HepG2 (cell line): ENCODE data around the gene DDI2. TPM values are rescaled to one million over a fixed set of nuclear protein-coding genes. Genes with fewer than 3 reads are reported as not detected.

Experiments used
- AKAP8 ChIP-seq: sonication (generic); formaldehyde crosslinking; IDR thresholded peaks from 2 replicates; pipeline ENCODE4 v1.5.1; 2020; ENCODE audit warnings: mild to moderate bottlenecking, missing genetic modification reagents
- ATF1 ChIP-seq: IDR thresholded peaks from 2 replicates; pipeline ENCODE4 v1.6.1; 2016; ENCODE audit warnings: mild to moderate bottlenecking, control low read depth
- BCLAF1 ChIP-seq: fragments of 450-650 bp; IDR thresholded peaks from 2 replicates; pipeline ENCODE4 v1.6.1; 2017; ENCODE audit warnings: mild to moderate bottlenecking
- CAMTA2 ChIP-seq: sonication (generic); formaldehyde crosslinking; IDR thresholded peaks from 2 replicates; pipeline ENCODE4 v1.4.0; 2020; ENCODE audit warnings: mild to moderate bottlenecking, missing genetic modification reagents, borderline replicate concordance
- HIVEP1 ChIP-seq: sonication (generic); formaldehyde crosslinking; IDR thresholded peaks from 2 replicates; pipeline ENCODE4 v1.4.0; 2020; ENCODE audit warnings: mild to moderate bottlenecking, missing genetic modification reagents
- NAIF1 ChIP-seq: sonication (generic); formaldehyde crosslinking; IDR thresholded peaks from 2 replicates; pipeline ENCODE4 v1.5.0; 2020; ENCODE audit warnings: mild to moderate bottlenecking, missing genetic modification reagents, borderline replicate concordance
- SYNCRIP ChIP-seq: fragments of 200-400 bp; formaldehyde crosslinking; IDR thresholded peaks from 2 replicates; pipeline ENCODE4 v1.6.1; 2018; ENCODE audit warnings: mild to moderate bottlenecking, low read depth, low read length; ENCODE audit not compliant: insufficient read depth
- THAP11 ChIP-seq: IDR thresholded peaks from 2 replicates; pipeline ENCODE4 v1.6.1; 2016; ENCODE audit warnings: missing biosample characterization, missing genetic modification reagents
- ZBTB1 ChIP-seq: sonication (generic); formaldehyde crosslinking; IDR thresholded peaks from 2 replicates; pipeline ENCODE4 v1.4.0; 2020; ENCODE audit warnings: missing genetic modification reagents, borderline replicate concordance
- ZNF333 ChIP-seq: sonication (generic); formaldehyde crosslinking; IDR thresholded peaks from 2 replicates; pipeline ENCODE4 v1.4.0; 2020; ENCODE audit warnings: mild to moderate bottlenecking, missing genetic modification reagents, borderline replicate concordance
- ZNF614 ChIP-seq: IDR thresholded peaks from 2 replicates; pipeline ENCODE4 v1.6.1; 2018; ENCODE audit warnings: missing biosample characterization, missing genetic modification reagents, inconsistent platforms, borderline replicate concordance
- ZNF616 ChIP-seq: sonication (generic); formaldehyde crosslinking; IDR thresholded peaks from 2 replicates; pipeline ENCODE4 v1.5.0; 2020; ENCODE audit warnings: low read depth, mild to moderate bottlenecking, missing genetic modification reagents
- ZNF710 ChIP-seq: sonication (generic); formaldehyde crosslinking; IDR thresholded peaks from 2 replicates; pipeline ENCODE4 v1.5.0; 2020; ENCODE audit warnings: mild to moderate bottlenecking, missing genetic modification reagents, borderline replicate concordance
- ZNF766 ChIP-seq: sonication (generic); formaldehyde crosslinking; IDR thresholded peaks from 2 replicates; pipeline ENCODE4 v1.5.0; 2020; ENCODE audit warnings: missing genetic modification reagents, borderline replicate concordance
- polyA plus RNA-seq, 8 experiments: library from polyadenylated mRNA; depleted of rRNA in 3 of 8; stranded (reverse) in 7 of 8; unstranded in 1 of 8; fragments of >200 nt; fragmentation: Illumina TruSeq in 4 of 8; extraction: Trizol in 4 of 8; gene quantifications; 2 replicates each; pipeline versions ENCODE4 v1.2.1 to v1.2.3, GENCODE V29; 2011 to 2016; ENCODE audit warnings: low read depth in 4 of 8, missing spikeins in 1 of 8, mixed read lengths in 1 of 8; ENCODE audit not compliant: insufficient read depth in 1 of 8
- total RNA-seq, 5 experiments: library from RNA; depleted of rRNA; stranded (reverse); fragments of >200 nt; fragmentation: Illumina TruSeq; extraction: Trizol; gene quantifications; 2 replicates each; pipeline ENCODE4 v1.2.3, GENCODE V29; 2016; ENCODE audit warnings: low read depth in 1 of 5
- TF ChIP-seq, protein P1 (sequence below): sonication (generic); formaldehyde crosslinking; IDR thresholded peaks from 2 replicates; pipeline ENCODE4 v1.5.0; 2020; ENCODE audit warnings: mild to moderate bottlenecking, missing genetic modification reagents, borderline replicate concordance
- TF ChIP-seq, protein P2 (sequence below): IDR thresholded peaks from 2 replicates; pipeline ENCODE4 v1.6.1; 2012; ENCODE audit warnings: low read length, improper control_type of control experiment

DDI2 gene
- total and polyA plus RNA-seq, 2 of the 13 experiments (the other 11 are each of a cell fraction or from before 2014, with no cell fraction given): 8.5 to 25.7 TPM

DNA sequence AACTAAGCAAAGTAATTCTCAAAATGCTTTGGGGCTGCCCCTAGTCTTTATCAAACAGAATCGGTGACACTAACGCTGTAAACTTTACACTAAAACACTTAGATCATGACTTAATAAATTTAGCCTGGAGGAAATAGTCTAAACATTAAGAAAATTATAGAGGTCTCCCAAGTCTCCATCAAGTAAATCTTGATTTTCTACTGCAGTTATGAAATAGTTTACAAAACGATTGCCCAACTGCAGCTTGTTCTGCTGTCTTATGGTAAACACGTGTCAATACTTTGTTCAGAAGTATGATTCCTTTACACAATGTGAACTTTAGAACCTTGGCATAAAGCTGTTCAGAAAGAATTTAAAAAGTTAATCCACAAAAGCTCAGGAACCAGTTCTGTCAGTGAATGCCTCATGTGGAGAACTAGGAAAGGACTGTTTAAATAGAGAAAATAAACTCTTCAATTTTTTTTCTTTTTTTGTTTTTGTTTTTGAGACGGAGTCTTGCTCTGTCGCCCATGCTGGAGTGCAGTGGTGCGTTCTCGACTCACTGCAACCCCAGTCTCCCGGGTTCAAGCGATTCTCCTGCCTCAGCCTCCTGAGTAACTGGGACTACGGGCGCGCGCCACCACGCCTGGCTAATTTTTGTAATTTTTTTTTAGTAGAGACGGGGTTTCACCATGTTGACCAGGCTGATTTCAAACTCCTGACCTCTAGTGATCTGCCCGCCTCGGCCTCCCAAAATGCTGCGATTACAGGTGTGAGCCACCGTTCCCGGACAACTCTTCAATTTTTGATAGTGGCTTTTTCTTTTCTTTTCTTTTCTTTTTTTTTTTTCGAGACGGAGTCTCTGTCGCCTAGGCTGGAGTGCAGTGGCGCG is 1.6 kb downstream of the DDI2 start (continued):
- TF ChIP-seq, protein P1, sequence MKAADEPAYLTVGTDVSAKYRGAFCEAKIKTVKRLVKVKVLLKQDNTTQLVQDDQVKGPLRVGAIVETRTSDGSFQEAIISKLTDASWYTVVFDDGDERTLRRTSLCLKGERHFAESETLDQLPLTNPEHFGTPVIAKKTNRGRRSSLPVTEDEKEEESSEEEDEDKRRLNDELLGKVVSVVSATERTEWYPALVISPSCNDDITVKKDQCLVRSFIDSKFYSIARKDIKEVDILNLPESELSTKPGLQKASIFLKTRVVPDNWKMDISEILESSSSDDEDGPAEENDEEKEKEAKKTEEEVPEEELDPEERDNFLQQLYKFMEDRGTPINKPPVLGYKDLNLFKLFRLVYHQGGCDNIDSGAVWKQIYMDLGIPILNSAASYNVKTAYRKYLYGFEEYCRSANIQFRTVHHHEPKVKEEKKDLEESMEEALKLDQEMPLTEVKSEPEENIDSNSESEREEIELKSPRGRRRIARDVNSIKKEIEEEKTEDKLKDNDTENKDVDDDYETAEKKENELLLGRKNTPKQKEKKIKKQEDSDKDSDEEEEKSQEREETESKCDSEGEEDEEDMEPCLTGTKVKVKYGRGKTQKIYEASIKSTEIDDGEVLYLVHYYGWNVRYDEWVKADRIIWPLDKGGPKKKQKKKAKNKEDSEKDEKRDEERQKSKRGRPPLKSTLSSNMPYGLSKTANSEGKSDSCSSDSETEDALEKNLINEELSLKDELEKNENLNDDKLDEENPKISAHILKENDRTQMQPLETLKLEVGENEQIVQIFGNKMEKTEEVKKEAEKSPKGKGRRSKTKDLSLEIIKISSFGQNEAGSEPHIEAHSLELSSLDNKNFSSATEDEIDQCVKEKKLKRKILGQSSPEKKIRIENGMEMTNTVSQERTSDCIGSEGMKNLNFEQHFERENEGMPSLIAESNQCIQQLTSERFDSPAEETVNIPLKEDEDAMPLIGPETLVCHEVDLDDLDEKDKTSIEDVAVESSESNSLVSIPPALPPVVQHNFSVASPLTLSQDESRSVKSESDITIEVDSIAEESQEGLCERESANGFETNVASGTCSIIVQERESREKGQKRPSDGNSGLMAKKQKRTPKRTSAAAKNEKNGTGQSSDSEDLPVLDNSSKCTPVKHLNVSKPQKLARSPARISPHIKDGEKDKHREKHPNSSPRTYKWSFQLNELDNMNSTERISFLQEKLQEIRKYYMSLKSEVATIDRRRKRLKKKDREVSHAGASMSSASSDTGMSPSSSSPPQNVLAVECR (CRISPR knock-in tag): peak; percentile 33; the same call in 1 of the 2 replicates
- no peak for TF ChIP-seq ZBTB1 (CRISPR knock-in tag)
- no peak for TF ChIP-seq CAMTA2 (CRISPR knock-in tag)
- TF ChIP-seq HIVEP1 (CRISPR knock-in tag): no peak
- no peak for TF ChIP-seq AKAP8 (CRISPR knock-in tag)
- peak; percentile 83 for TF ChIP-seq THAP11 (CRISPR knock-in tag)
- no peak for TF ChIP-seq NAIF1
- no peak for TF ChIP-seq SYNCRIP
- TF ChIP-seq ZNF766 (CRISPR knock-in tag): no peak
- peak; percentile 87 for TF ChIP-seq ZNF614 (CRISPR knock-in tag)
- TF ChIP-seq, protein P2, sequence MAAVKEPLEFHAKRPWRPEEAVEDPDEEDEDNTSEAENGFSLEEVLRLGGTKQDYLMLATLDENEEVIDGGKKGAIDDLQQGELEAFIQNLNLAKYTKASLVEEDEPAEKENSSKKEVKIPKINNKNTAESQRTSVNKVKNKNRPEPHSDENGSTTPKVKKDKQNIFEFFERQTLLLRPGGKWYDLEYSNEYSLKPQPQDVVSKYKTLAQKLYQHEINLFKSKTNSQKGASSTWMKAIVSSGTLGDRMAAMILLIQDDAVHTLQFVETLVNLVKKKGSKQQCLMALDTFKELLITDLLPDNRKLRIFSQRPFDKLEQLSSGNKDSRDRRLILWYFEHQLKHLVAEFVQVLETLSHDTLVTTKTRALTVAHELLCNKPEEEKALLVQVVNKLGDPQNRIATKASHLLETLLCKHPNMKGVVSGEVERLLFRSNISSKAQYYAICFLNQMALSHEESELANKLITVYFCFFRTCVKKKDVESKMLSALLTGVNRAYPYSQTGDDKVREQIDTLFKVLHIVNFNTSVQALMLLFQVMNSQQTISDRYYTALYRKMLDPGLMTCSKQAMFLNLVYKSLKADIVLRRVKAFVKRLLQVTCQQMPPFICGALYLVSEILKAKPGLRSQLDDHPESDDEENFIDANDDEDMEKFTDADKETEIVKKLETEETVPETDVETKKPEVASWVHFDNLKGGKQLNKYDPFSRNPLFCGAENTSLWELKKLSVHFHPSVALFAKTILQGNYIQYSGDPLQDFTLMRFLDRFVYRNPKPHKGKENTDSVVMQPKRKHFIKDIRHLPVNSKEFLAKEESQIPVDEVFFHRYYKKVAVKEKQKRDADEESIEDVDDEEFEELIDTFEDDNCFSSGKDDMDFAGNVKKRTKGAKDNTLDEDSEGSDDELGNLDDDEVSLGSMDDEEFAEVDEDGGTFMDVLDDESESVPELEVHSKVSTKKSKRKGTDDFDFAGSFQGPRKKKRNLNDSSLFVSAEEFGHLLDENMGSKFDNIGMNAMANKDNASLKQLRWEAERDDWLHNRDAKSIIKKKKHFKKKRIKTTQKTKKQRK: no peak
- no peak for TF ChIP-seq ATF1 (CRISPR knock-in tag)
- TF ChIP-seq BCLAF1: no peak
- TF ChIP-seq ZNF333 (CRISPR knock-in tag): no peak
- no peak for TF ChIP-seq ZNF710 (CRISPR knock-in tag)
- no peak for TF ChIP-seq ZNF616 (CRISPR knock-in tag)
